Stimulated activated CD4-positive, alpha-beta T cell treated with anti-CD3 and anti-CD28 coated beads, TNF-alpha, amount 100 ng/mL, for 4 hours (primary cell): ENCODE data around the gene PDE7B.

Experiments used
- DNase-seq, 3 experiments: peaks; one replicate each; pipeline ENCODE4 v3.0.0-alpha.2; 2020; ENCODE audit warnings: low read depth in 3 of 3

Gene PDE7B

DNA sequence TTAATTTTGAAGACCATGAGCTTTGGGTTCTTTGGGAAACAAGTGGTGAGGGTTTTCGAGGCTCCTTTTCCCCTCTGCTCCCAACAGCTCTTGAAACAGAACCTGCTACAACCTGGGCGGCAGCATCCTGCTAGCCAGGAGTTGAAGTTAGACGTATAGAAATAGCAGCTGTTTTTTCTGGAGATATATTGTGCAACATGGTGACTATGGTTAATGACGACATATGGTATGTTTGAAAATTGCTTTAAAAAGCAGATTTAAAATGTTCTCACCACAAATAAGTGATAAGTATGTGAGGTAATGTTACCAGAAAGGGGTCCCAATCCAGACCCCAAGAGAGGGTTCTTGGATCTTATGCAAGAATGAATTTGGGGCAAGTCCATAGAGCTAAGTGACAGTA is 138.9 kb downstream of the PDE7B start:
- no peak for DNase-seq

- no peak for DNase-seq
Observed at GRCh38 chr6:135990855-135991464, 139.5 kb downstream of the PDE7B start.

DNA sequence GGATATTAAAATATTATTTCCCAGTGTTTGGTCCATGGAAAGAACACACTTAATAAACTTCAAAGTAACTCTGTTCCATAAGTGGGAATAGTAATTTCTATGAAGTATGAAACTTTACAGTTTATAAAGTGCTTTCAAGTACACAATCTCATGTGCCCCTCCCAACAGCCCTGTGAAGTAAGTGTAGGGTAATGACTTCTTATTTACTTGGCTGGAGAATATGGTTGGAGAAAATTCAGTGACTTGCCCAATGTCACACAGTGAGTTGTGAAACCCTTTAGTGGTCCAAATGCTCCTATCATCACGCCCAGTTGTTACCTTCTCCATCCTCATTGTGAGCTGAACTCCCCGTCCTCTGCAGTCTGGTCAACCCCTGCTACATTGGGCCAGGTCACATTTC is 141.2 kb downstream of the PDE7B start:
- DNase-seq: no peak

DNA sequence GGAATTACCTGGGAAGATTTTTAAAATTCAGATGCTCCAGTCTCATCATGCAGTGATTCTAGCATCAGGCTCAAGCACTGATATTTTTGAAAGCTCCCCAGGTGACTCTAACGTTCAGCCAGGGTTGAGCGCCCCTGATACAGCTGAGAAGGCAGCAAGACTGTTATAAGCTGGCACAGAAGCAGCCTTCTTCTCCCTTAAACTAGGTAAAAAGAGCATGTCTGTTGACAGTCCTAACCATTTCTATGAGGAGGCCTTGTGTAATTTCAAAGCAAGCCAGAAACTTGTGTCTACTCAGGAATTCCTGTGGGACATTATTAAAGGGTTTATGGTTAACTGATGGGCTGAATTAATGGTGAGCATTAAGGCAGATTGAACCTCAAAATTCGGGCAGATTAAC is 141.9 kb downstream of the PDE7B start:
- no peak for DNase-seq

- DNase-seq: no peak
Observed at GRCh38 chr6:135994857-135995544, 143.5 kb downstream of the PDE7B start.

DNA sequence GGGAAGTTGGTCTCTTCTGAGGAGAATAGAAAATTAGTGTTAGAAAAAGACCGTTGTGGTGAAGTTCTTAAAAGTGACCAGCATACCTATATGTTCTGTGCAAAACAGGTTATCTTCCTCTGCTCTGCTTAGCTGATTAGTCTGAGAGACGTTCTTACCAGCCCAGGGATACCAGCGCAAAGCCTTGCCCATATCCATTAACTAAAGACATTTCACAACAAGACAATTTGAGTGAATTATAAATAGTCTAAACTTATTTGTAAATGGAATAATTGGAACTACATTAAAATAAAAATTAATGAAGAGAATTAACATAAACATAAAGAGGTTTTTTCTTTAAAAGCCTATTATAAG is 144.0 kb downstream of the PDE7B start:
- no peak for DNase-seq

GRCh38 chr6:135996668-135997067 is 145.2 kb downstream of the PDE7B start:
- no peak for DNase-seq

DNA sequence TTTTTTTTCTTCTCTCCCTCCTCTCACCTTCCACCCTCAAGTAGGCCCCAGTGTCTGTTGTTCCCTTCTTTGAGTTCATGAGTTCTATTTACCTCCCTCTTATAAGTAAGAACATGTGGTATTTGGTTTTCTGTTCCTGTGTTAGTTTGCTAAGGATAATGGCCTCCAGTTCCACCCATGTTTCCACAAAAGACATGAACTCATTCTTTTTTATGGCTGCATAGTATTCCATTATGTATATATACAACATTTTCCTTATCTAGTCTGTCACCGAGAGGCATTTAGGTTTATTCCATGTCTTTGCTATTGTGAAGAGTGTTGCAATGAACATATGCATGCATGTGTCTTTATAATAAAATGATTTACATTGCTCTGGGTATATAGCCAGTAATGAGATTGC is 147.9 kb downstream of the PDE7B start:
- no peak for DNase-seq

- DNase-seq: no peak
Observed at GRCh38 chr6:136007345-136007744, 155.8 kb downstream of the PDE7B start.

DNA sequence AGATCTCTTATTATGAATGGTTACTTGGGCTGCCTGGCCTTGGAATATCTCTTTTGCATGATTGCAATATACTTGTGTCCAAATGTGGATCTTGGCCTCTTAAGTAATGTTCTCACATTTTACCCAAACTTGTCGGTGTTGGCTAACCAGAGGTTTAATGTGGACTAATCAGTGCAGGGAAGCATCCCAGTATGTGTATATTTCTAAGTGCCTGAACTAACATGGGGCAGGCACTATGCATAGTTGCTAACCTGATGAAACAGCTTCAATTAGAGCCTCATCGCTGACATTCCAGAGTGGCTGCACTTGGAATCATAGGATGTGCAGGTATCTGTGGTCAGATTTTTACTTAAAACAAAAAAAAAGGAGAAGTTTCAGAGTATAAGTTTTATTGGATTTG is 160.0 kb downstream of the PDE7B start:
- no peak for DNase-seq

DNA sequence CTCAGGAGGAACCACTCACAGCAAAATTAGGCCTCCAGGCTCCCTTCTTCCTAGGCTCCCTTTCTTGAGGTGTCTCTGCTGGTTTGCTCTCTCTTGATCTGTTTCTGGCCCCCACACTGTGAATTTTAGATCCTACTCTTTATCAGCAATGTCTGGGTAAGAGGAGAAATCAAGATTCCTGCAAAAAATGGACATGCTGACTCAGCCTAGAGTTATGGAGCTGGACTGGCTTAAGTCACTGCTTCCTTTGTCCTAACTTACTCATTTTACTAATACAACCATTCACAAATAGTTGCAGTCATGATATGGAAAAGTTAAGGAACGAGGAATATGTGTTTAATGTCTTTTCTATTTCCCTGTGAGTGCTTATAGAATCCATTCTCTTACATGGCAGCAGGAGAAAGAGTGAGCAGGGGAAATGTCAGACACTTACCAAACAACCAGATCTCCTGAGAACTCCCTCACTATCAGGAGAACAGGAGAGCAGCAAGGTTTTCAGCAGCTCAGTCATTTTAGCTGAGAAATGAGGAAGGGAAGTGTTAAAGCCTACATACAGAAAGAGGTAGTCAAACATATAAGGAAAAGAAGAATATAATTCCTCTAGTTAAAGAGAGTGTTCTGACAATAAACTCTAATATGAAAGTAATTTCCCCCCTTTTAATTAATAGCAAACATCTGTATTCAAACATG is 160.8 kb downstream of the PDE7B start:
- no peak for DNase-seq

GRCh38 chr6:136012943-136013342 is 161.4 kb downstream of the PDE7B start:
- DNase-seq: no peak

GRCh38 chr6:136014454-136015437 is 163.2 kb downstream of the PDE7B start:
- DNase-seq: no peak

DNA sequence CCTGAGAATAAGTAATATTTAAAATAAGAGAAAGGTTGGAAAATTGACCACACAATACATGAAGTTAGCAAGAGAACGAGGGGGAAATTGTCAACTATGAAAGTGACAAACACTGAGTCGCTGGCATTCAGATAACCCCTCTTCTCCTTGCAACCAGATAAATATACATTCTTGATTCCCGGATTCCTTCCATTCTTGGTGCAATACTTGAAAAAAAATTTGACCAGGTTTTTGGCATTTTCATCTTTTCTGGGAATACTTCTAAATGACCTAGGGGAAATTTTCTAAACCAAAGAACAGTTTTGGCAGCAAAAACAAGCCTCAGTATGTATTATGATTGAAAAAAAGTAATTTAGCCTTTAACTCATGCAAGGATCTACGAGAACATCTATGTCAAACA is 164.0 kb downstream of the PDE7B start:
- no peak for DNase-seq

DNA sequence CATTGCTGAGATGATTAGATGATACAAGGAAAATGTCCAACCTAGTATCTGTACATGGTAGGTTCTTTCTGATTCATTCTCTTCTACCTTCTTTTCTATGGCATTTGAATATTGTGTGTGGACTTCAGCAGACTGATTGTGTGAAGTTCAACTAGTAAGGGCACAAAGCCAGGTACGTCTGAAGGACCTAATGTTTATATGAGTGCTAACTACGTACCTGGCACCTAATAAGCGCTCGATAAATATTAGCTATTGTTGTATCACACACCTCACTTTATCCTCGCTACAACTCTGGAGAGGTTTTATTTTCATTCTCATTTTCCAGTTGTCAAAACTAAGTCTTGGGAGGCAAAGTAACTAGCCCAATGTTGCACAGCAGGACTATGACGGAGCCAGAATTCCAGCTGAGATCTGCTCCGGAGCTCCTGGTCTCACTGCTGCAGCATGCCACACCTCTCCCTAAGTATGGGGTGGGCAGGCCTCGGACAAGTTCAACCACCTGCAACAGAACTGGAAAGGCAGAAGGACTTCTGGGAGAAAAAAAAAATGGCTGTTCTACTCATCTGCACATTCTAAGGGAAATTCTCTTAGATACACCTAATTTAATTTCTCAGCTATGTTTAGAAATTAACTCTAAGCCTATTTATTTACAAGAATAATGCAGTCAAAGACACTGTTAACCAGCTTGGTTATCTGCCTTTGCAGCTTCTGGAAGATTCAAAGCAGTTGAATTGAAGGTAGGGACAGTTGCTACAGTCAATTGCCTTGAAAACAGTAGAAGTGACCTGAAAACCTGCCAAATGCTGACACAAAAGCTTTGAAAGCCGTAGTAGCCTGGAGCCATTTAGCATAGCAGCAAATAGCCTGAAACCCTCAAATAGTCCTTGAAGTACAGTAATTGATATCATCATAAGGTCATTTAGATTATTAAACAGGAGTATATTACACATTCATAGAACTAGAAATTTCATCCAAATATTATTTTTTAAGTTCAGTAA is 165.0 kb downstream of the PDE7B start:
- DNase-seq: no peak

DNA sequence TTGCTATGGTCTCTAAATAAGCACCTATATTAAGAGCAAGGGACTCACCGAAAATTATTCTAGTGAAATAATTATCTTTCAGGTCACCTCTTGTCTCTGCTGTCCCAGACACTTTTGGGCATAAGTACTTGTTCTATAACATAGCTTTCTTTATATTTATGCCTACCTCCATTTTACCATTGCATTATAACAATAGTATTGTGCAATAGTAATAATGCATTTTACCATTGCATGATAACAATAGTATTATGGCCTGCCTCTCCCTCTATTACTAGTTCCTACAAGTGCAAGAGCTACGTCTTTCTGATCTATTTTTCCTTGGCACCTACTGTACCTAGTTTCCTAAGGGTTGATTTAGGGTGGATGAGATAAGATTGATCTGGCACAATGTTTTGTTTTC is 169.2 kb downstream of the PDE7B start:
- DNase-seq: no peak

- DNase-seq: no peak
Observed at GRCh38 chr6:136022224-136022874, 170.8 kb downstream of the PDE7B start.

DNA sequence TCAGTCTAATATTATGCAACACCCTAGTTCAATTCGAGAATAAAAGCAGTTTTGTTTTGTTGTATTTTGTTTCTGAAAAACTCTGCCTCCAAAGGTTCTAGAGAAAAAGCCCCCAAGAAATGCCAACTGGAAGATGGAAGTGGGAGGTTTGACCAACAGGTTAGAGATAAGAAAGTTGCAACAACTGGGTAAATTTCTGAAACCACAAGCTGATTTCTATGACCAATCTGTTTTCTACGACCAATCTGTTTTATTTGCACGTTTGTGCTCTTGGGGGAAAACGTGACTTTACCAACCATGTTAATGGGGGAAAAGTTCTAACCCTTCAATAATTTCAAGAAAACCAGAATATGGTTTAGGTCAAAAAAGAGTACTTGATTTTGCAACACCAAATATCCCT is 173.2 kb downstream of the PDE7B start:
- no peak for DNase-seq

DNA sequence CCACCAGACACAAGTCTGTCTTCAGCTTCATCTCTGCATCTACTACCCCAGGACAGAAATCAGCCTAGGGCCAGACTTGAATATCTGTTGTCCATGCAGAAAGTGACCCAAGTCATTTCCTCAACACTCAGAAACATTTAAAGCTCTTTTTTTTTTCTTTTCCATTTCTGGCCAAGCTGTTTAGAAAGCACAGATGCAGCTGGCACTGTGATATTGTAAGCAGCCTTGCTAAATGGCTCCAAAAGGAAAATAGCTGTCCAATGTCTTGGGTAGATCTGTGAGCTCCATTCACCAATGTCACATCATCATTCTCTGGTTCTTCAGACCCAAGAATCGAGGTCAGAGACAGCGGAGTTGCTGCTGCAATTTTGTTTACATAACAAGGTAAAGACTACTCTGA is 174.2 kb downstream of the PDE7B start:
- DNase-seq: no peak

- DNase-seq: no peak
Observed at GRCh38 chr6:136030131-136030530, 178.6 kb downstream of the PDE7B start.
